HEK293T (cell line): Measurements from ENCODE around the gene ZBTB43.

Experiments
- CTCF ChIA-PET: fragments of 350-600 bp; formaldehyde crosslinking; extraction: SDS; loops from one replicate; lab custom pipeline; 2021; ENCODE audit warnings: antibody characterized with exemption, inconsistent platforms; lab: Yijun Ruan, JAX
- POLR2A ChIA-PET: fragments of 350-600 bp; formaldehyde crosslinking; extraction: SDS; loops from one replicate; lab custom pipeline; 2020; ENCODE audit warnings: antibody characterized with exemption, inconsistent platforms; lab: Yijun Ruan, JAX
- DNase-seq: peaks from one replicate; pipeline ENCODE4 v3.0.0; 2012; ENCODE audit warnings: mixed read lengths; ENCODE audit errors: extremely low spot score
- ARNT ChIP-seq: fragments of 450-650 bp; IDR thresholded peaks from 2 replicates; pipeline ENCODE4 v1.6.1; 2017; ENCODE audit warnings: mild to moderate bottlenecking
- BHLHE40 ChIP-seq: fragments of 450-650 bp; IDR thresholded peaks from 2 replicates; pipeline ENCODE4 v1.6.1; 2016; ENCODE audit warnings: mild to moderate bottlenecking, moderate library complexity, borderline replicate concordance
- CTBP1 ChIP-seq: fragments of 450-650 bp; IDR thresholded peaks from 2 replicates; pipeline ENCODE4 v1.6.1; 2016; ENCODE audit warnings: borderline replicate concordance
- ELF4 ChIP-seq: fragments of 450-650 bp; IDR thresholded peaks from 2 replicates; pipeline ENCODE4 v1.6.1; 2017; ENCODE audit warnings: antibody characterized with exemption
- FOXA1 ChIP-seq: fragments of 450-650 bp; IDR thresholded peaks from 2 replicates; pipeline ENCODE4 v1.6.1; 2016; ENCODE audit warnings: mild to moderate bottlenecking
- FOXK2 ChIP-seq: fragments of 450-650 bp; IDR thresholded peaks from 2 replicates; pipeline ENCODE4 v1.6.1; 2016; ENCODE audit warnings: mild to moderate bottlenecking
- FOXM1 ChIP-seq: fragments of 450-650 bp; IDR thresholded peaks from 2 replicates; pipeline ENCODE4 v1.6.1; 2017; ENCODE audit warnings: mild to moderate bottlenecking, borderline replicate concordance
- HDGF ChIP-seq: fragments of 450-650 bp; IDR thresholded peaks from 2 replicates; pipeline ENCODE4 v1.6.1; 2017; ENCODE audit warnings: antibody characterized with exemption, borderline replicate concordance
- L3MBTL2 ChIP-seq: fragments of 450-650 bp; conservative IDR thresholded peaks from 2 replicates; pipeline ENCODE4 v1.6.1; 2016; ENCODE audit warnings: mild to moderate bottlenecking
- LEF1 ChIP-seq: fragments of 450-650 bp; IDR thresholded peaks from 2 replicates; pipeline ENCODE4 v1.6.1; 2017; ENCODE audit warnings: mild to moderate bottlenecking, borderline replicate concordance
- NFRKB ChIP-seq: fragments of 450-650 bp; IDR thresholded peaks from 2 replicates; pipeline ENCODE4 v1.6.1; 2016; ENCODE audit warnings: mild to moderate bottlenecking, moderate library complexity
- PKNOX1 ChIP-seq: fragments of 450-650 bp; IDR thresholded peaks from 2 replicates; pipeline ENCODE4 v1.6.1; 2016
- SP1 ChIP-seq: fragments of 450-650 bp; IDR thresholded peaks from 2 replicates; pipeline ENCODE4 v1.6.1; 2017
- SUZ12 ChIP-seq: fragments of 450-650 bp; IDR thresholded peaks from 2 replicates; pipeline ENCODE4 v1.6.1; 2016; ENCODE audit warnings: mild to moderate bottlenecking
- TARDBP ChIP-seq: fragments of 450-650 bp; IDR thresholded peaks from 2 replicates; pipeline ENCODE4 v1.6.1; 2016
- ZNF384 ChIP-seq: fragments of 450-650 bp; IDR thresholded peaks from 2 replicates; pipeline ENCODE4 v1.6.1; 2016

Gene ZBTB43

GRCh38 chr9:126794441-126794840 lies 10.4 kb upstream of the ZBTB43 start:
- POLR2A ChIA-PET, result interaction anchor here (3.7 kb wide), 1 partner anchor 11 kb away, joined by 21 read pairs; the partner anchor contains the start of gene ZBTB43
- TF ChIP-seq FOXM1 (no peak), ELF4 (no peak), SP1 (no peak), LEF1 (no peak), SUZ12 (no peak), NFRKB (no peak), L3MBTL2 (no peak), FOXA1 (no peak)
- CTCF ChIA-PET, result no interaction called here
- no peak for DNase-seq

- ChIA-PET CTCF (no interaction called here), POLR2A (no interaction called here)
- no peak for DNase-seq
- no peak for TF ChIP-seq HDGF
- no peak for TF ChIP-seq LEF1
- no peak for TF ChIP-seq PKNOX1
- no peak for TF ChIP-seq FOXA1
- TF ChIP-seq NFRKB, result no peak
- TF ChIP-seq FOXM1, result no peak
- TF ChIP-seq ELF4, result no peak
- no peak; the same call in 1 of the 2 replicates for TF ChIP-seq L3MBTL2
- no peak for TF ChIP-seq BHLHE40
- no peak for TF ChIP-seq SP1
- TF ChIP-seq ARNT, result no peak
- TF ChIP-seq TARDBP, result no peak
- TF ChIP-seq FOXK2, result no peak
- TF ChIP-seq SUZ12, result no peak
Measured at GRCh38 chr9:126796758-126797157, 8.1 kb upstream of the ZBTB43 start.

GRCh38 chr9:126797903-126798302 lies 6.9 kb upstream of the ZBTB43 start:
- ChIA-PET CTCF (no interaction called here), POLR2A (no interaction called here)
- TF ChIP-seq ELF4 (no peak), L3MBTL2 (no peak), FOXM1 (no peak), SUZ12 (no peak), PKNOX1 (no peak), TARDBP (no peak)
- DNase-seq, result no peak

- ChIA-PET POLR2A (interaction anchor here (1.3 kb wide), 1 partner anchor 60 kb away, joined by 3 read pairs; no protein-coding TSS in a partner anchor), CTCF (interaction anchor here (0.6 kb wide), 1 partner anchor 96 kb away, joined by 3 read pairs; no protein-coding TSS in a partner anchor)
- no peak for TF ChIP-seq BHLHE40
- TF ChIP-seq CTBP1, result no peak
- TF ChIP-seq HDGF, result no peak
- no peak for DNase-seq
Measured at GRCh38 chr9:126799034-126799433, 5.8 kb upstream of the ZBTB43 start.

- DNase-seq, result no peak
- ChIA-PET POLR2A (no interaction called here), CTCF (no interaction called here)
- no peak for TF ChIP-seq ZNF384
- no peak for TF ChIP-seq SP1
- no peak for TF ChIP-seq L3MBTL2
- no peak for TF ChIP-seq TARDBP
- TF ChIP-seq HDGF, result no peak
- TF ChIP-seq PKNOX1, result no peak
- TF ChIP-seq SUZ12, result no peak
- TF ChIP-seq BHLHE40, result no peak
- no peak for TF ChIP-seq ELF4
- TF ChIP-seq LEF1, result no peak
Measured at GRCh38 chr9:126802318-126803059, 2.4 kb upstream of the ZBTB43 start.

GRCh38 chr9:126804198-126804695 lies 593 bp upstream of the ZBTB43 start:
- ChIA-PET CTCF (no interaction called here), POLR2A (interaction anchor here (0.6 to 2.8 kb wide), 15 partner anchors 11 to 478 kb away, joined by 3 to 21 read pairs (median 5); no protein-coding TSS in a partner anchor)
- DNase-seq, result no peak
- TF ChIP-seq HDGF, result no peak
- TF ChIP-seq CTBP1, result no peak
- TF ChIP-seq TARDBP, result no peak
- no peak for TF ChIP-seq BHLHE40
- no peak for TF ChIP-seq LEF1
- TF ChIP-seq SP1, result no peak
- TF ChIP-seq FOXA1, result no peak
- TF ChIP-seq L3MBTL2, result no peak
- TF ChIP-seq ARNT, result no peak
- no peak for TF ChIP-seq PKNOX1
- TF ChIP-seq SUZ12, result no peak
